Mammary epithelial cell (primary cell): ENCODE measurements around the gene OLFML2A.

ENCODE experiments used
- EZH2 ChIP-seq: IDR thresholded peaks from 2 replicates; pipeline ENCODE4 v1.6.1; 2012; ENCODE audit warnings: low read length, inconsistent platforms, borderline replicate concordance
- TF ChIP-seq, protein P1 (sequence below), 2 donors: IDR thresholded peaks in 1 of 2; conservative IDR thresholded peaks in 1 of 2; 2 replicates each; pipeline ENCODE4 v1.5.1; 2011 to 2012; ENCODE audit warnings: inconsistent platforms in 2 of 2, low read length in 2 of 2, mild to moderate bottlenecking in 2 of 2, control low read depth in 1 of 2, low read depth in 1 of 2; ENCODE audit not compliant: insufficient read depth in 1 of 2; ENCODE audit errors: extremely low read depth in 1 of 2

DNA sequence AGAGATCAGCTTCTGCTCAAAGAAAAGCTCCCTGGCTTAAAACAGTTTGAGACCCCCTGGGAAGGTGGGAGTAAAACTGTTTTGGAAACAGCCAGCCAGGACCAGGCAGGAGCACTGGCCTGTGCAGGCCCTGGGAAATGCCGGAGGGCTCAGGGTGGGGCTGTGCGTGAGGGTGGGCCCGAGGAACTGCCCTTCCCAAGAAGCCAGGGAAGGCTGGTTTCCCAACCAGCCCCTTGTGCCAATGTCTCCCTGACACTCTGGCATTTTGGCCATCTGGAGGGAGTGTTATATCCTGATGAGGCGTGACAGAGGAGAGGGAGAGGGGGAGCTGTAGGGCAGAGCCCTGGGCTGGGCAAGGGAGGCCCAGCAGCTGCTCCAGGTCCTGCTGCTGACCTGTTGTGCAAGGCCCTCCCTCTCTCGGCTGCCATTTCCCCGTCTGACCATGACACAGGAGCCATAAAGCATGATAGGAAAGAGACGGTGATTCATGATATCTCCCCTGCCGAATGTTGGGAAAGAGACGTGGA is 16.1 kb downstream of the OLFML2A start:
- TF ChIP-seq, protein P1, sequence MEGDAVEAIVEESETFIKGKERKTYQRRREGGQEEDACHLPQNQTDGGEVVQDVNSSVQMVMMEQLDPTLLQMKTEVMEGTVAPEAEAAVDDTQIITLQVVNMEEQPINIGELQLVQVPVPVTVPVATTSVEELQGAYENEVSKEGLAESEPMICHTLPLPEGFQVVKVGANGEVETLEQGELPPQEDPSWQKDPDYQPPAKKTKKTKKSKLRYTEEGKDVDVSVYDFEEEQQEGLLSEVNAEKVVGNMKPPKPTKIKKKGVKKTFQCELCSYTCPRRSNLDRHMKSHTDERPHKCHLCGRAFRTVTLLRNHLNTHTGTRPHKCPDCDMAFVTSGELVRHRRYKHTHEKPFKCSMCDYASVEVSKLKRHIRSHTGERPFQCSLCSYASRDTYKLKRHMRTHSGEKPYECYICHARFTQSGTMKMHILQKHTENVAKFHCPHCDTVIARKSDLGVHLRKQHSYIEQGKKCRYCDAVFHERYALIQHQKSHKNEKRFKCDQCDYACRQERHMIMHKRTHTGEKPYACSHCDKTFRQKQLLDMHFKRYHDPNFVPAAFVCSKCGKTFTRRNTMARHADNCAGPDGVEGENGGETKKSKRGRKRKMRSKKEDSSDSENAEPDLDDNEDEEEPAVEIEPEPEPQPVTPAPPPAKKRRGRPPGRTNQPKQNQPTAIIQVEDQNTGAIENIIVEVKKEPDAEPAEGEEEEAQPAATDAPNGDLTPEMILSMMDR (conservative IDR thresholded peaks at IDR 0.05 in 1 of 2, IDR thresholded peaks at IDR 0.05 in 1 of 2; ENCODE audit: extremely low read depth in 1 of 2, insufficient read depth in 1 of 2, low read depth in 1 of 2, low read length in 2 of 2): no peak
- TF ChIP-seq EZH2: no peak
